HepG2 (cell line): Measurements from ENCODE around the gene CACNA1G. TPM values are rescaled to one million over a fixed set of nuclear protein-coding genes. Genes with fewer than 3 reads are reported as not detected.

Source experiments
- ATAC-seq: fragments of 200-7000 bp; cut with Tn5 transposase; 3 replicates; pipeline ENCODE4 v1.9.1; 2020; ENCODE audit warnings: mild to moderate bottlenecking, moderate library complexity
- BruUV-seq: library from RNA; stranded (reverse); fragments of 400-500 nt; replicated peaks from 2 replicates; lab custom pipeline; 2021; lab: Mats Ljungman, UMichigan
- CTCF ChIA-PET: fragments of 300-600 bp; formaldehyde crosslinking; extraction: SDS; loops from one replicate; lab custom pipeline; 2021; ENCODE audit warnings: low total read pairs, inconsistent platforms, low intra/inter-chr PET ratio; lab: Yijun Ruan, JAX
- POLR2A ChIA-PET: fragments of 350-600 bp; sonication (Branson Sonifier 250); formaldehyde crosslinking; loops from one replicate; lab custom pipeline; 2020; ENCODE audit warnings: antibody characterized with exemption, inconsistent platforms; lab: Yijun Ruan, JAX
- DNase-seq: peaks from one replicate; pipeline ENCODE4 v3.0.0-alpha.2; 2015; ENCODE audit warnings: low spot score
- FAIRE-seq: peaks from 3 replicates; lab custom pipeline; 2011; peaks lifted over from hg19 to GRCh38; lab: Jason Lieb, UNC
- H2AFZ ChIP-seq: one replicate; pipeline ENCODE4 v1.6.1; 2011; ENCODE audit warnings: low read length, inconsistent platforms
- H3K27ac ChIP-seq: fragments of 300-600 bp; 3 replicates; pipeline ENCODE4 v1.8.0; 2011; ENCODE audit warnings: mixed run types, mild to moderate bottlenecking, mixed read lengths, low read length, inconsistent platforms; ENCODE audit not compliant: insufficient read depth; ENCODE audit errors: extremely low read length
- H3K27me3 ChIP-seq, 2 experiments: fragments of 200-600 bp in 1 of 2; 2 replicates in 1 of 2; 3 replicates in 1 of 2; pipeline versions ENCODE4 v1.6.0 to v1.8.0; 2011; ENCODE audit warnings: low read length in 2 of 2, mild to moderate bottlenecking in 2 of 2, moderate library complexity in 2 of 2, inconsistent platforms in 1 of 2; ENCODE audit not compliant: insufficient read depth in 2 of 2, control insufficient read depth in 1 of 2
- H3K36me3 ChIP-seq, 2 experiments: fragments of 200-600 bp in 1 of 2; replicated peaks in 1 of 2; 2 replicates in 1 of 2; 3 replicates in 1 of 2; pipeline versions ENCODE4 v1.5.1 to v1.8.0; 2011; ENCODE audit warnings: low read length in 2 of 2, inconsistent platforms in 1 of 2; ENCODE audit not compliant: insufficient read depth in 2 of 2, control insufficient read depth in 1 of 2
- H3K4me1 ChIP-seq: 2 replicates; pipeline ENCODE4 v1.5.1; 2012; ENCODE audit warnings: low read length, inconsistent platforms; ENCODE audit not compliant: insufficient read depth
- H3K4me2 ChIP-seq: 2 replicates; pipeline ENCODE4 v1.6.0; 2011; ENCODE audit warnings: low read depth, low read length, inconsistent platforms
- H3K4me3 ChIP-seq, 3 experiments: fragments of 200-600 bp in 1 of 3; sonication (generic), shearing (Covaris generic) in 1 of 3; replicated peaks in 1 of 3; 2 replicates each; pipeline ENCODE4 v1.5.1; 2011 to 2016; ENCODE audit warnings: low read length in 3 of 3, inconsistent platforms in 2 of 3, low read depth in 2 of 3, mild to moderate bottlenecking in 2 of 3, control low read depth in 1 of 3, mixed read lengths in 1 of 3; ENCODE audit not compliant: insufficient read depth in 1 of 3
- H3K79me2 ChIP-seq: one replicate; pipeline ENCODE4 v1.6.1; 2011; ENCODE audit warnings: low read length, inconsistent platforms; ENCODE audit not compliant: insufficient read depth
- H3K9ac ChIP-seq: 2 replicates; pipeline ENCODE4 v1.6.0; 2011; ENCODE audit warnings: mild to moderate bottlenecking, low read depth, low read length, inconsistent platforms; ENCODE audit not compliant: insufficient read depth
- H3K9me3 ChIP-seq: 2 replicates; pipeline ENCODE4 v1.5.1; 2012; ENCODE audit warnings: mild to moderate bottlenecking, low read length
- H4K20me1 ChIP-seq: 2 replicates; pipeline ENCODE4 v1.6.0; 2011; ENCODE audit warnings: inconsistent platforms, mild to moderate bottlenecking, low read length, moderate library complexity; ENCODE audit not compliant: insufficient read depth
- NFE2L1 ChIP-seq: sonication (generic); formaldehyde crosslinking; IDR thresholded peaks from 2 replicates; pipeline ENCODE4 v1.4.0; 2020; ENCODE audit warnings: missing genetic modification reagents, mild to moderate bottlenecking, borderline replicate concordance
- SRSF9 ChIP-seq: fragments of 200-400 bp; formaldehyde crosslinking; IDR thresholded peaks from 2 replicates; pipeline ENCODE4 v1.6.1; 2018; ENCODE audit warnings: borderline replicate concordance, mild to moderate bottlenecking, low read depth, low read length; ENCODE audit not compliant: insufficient read depth, poor library complexity, severe bottlenecking
- ZNF503 ChIP-seq: sonication (generic); formaldehyde crosslinking; IDR thresholded peaks from 2 replicates; pipeline ENCODE4 v1.4.0; 2020; ENCODE audit warnings: missing genetic modification reagents
- ZNF883 ChIP-seq: sonication (generic); formaldehyde crosslinking; IDR thresholded peaks from 2 replicates; pipeline ENCODE4 v1.5.1; 2020; ENCODE audit warnings: mild to moderate bottlenecking, missing genetic modification reagents; ENCODE audit errors: not compliant biosample characterization
- WGBS: methylation state at CpG from one replicate; pipeline ENCODE4 v1.1.6; 2017; ENCODE audit warnings: low lambda C conversion rate; 5-methylcytosine and 5-hydroxymethylcytosine counted together
- in situ Hi-C: cut with HindIII; loops from 2 replicates; pipeline ENCODE4 v1.10.0; 2017; ENCODE audit warnings: low pct_unique_long_range_greater_than_20kb; ENCODE audit not compliant: extremely low pct_ligation_motif_present
- intact Hi-C: fragments of 100-400 bp; cut with micrococcal nuclease; formaldehyde crosslinking; loops from one replicate; pipeline ENCODE4 v1.10.0; 2022; ENCODE audit not compliant: unreplicated experiment
- polyA plus RNA-seq, 8 experiments: library from polyadenylated mRNA; depleted of rRNA in 3 of 8; stranded (reverse) in 7 of 8; unstranded in 1 of 8; fragments of >200 nt; fragmentation: Illumina TruSeq in 4 of 8; extraction: Trizol in 4 of 8; gene quantifications; 2 replicates each; pipeline versions ENCODE4 v1.2.1 to v1.2.3, GENCODE V29; 2011 to 2016; ENCODE audit warnings: low read depth in 4 of 8, missing spikeins in 1 of 8, mixed read lengths in 1 of 8; ENCODE audit not compliant: insufficient read depth in 1 of 8
- total RNA-seq, 5 experiments: library from RNA; depleted of rRNA; stranded (reverse); fragments of >200 nt; fragmentation: Illumina TruSeq; extraction: Trizol; gene quantifications; 2 replicates each; pipeline ENCODE4 v1.2.3, GENCODE V29; 2016; ENCODE audit warnings: low read depth in 1 of 5
- TF ChIP-seq, protein P1 (sequence below): sonication (generic); formaldehyde crosslinking; IDR thresholded peaks from 2 replicates; pipeline ENCODE4 v1.4.0; 2020; ENCODE audit warnings: mild to moderate bottlenecking, missing genetic modification reagents

Gene CACNA1G
- total and polyA plus RNA-seq, 2 of the 13 experiments (the other 11 are each of a cell fraction or from before 2014, with no cell fraction given) = 0.02 TPM; not detected in 1

GRCh38 chr17:50609380-50610074 is 49.0 kb downstream of the CACNA1G start:
- no peak overlapping the region for H3K27ac ChIP-seq
- H2AFZ ChIP-seq = no peak overlapping the region
- FAIRE-seq (no peak), DNase-seq (no peak), ATAC-seq (no peak)
- in situ Hi-C loops (no loop called here), intact Hi-C loops (no loop called here)
- H3K4me2 ChIP-seq = no peak overlapping the region
- CTCF ChIA-PET = no interaction called here
- POLR2A ChIA-PET = interaction anchor here (0.6 kb wide), 1 partner anchor 13 kb away, joined by 3 read pairs; no protein-coding TSS in a partner anchor
- H3K4me1 ChIP-seq = peaks cover 9% of the 10 kb centered on the region
- no peak overlapping the region for H3K9ac ChIP-seq
- no peaks in the 10 kb centered on the region for H3K36me3 ChIP-seq
- H4K20me1 ChIP-seq = no peaks in the 10 kb centered on the region
- H3K27me3 ChIP-seq = peaks cover 33 to 93% of the 10 kb centered on the region in 2 experiments; a peak in 4 of 5 replicates
- H3K4me3 ChIP-seq = no peak overlapping the region
- TF ChIP-seq, protein P1, sequence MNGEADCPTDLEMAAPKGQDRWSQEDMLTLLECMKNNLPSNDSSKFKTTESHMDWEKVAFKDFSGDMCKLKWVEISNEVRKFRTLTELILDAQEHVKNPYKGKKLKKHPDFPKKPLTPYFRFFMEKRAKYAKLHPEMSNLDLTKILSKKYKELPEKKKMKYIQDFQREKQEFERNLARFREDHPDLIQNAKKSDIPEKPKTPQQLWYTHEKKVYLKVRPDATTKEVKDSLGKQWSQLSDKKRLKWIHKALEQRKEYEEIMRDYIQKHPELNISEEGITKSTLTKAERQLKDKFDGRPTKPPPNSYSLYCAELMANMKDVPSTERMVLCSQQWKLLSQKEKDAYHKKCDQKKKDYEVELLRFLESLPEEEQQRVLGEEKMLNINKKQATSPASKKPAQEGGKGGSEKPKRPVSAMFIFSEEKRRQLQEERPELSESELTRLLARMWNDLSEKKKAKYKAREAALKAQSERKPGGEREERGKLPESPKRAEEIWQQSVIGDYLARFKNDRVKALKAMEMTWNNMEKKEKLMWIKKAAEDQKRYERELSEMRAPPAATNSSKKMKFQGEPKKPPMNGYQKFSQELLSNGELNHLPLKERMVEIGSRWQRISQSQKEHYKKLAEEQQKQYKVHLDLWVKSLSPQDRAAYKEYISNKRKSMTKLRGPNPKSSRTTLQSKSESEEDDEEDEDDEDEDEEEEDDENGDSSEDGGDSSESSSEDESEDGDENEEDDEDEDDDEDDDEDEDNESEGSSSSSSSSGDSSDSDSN (CRISPR knock-in tag) = no peak
- TF ChIP-seq ZNF883 (CRISPR knock-in tag) = no peak
- no peaks in the 10 kb centered on the region for H3K9me3 ChIP-seq
- no TSS peak for BruUV-seq
- 39% methylated on average over 14 of the region's 24 CpGs for WGBS
- H3K79me2 ChIP-seq = no peaks in the 10 kb centered on the region

DNA sequence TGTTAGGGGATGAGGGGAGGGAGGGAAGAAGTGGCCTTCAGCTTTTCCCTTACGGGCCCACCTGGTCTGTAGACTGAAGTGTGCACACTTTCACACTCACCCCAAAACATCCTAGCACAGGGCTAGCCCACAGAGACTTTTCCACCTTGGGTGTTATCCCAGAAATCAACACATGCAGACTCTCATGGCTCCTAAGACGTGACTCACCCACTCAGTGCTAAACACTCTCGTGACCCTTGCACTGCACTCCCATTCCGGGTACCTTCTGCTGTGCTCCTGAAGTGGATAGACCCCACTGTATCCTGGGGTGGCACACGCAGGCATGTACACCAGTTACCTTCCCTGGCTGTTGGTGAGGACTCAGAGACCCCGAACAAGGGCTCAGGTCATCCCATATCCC is 51.1 kb downstream of the CACNA1G start:
- no peak overlapping the region for H3K9ac ChIP-seq
- no peaks in the 10 kb centered on the region for H4K20me1 ChIP-seq
- no peaks in the 10 kb centered on the region for H3K79me2 ChIP-seq
- no peaks in the 10 kb centered on the region for H3K9me3 ChIP-seq
- FAIRE-seq (no peak), DNase-seq (no peak), ATAC-seq (no peak; the same call in 2 of the 3 replicates)
- no peaks in the 10 kb centered on the region for H3K36me3 ChIP-seq
- H3K27ac ChIP-seq = no peak overlapping the region
- intact Hi-C loops (no loop called here), in situ Hi-C loops (no loop called here)
- H3K4me2 ChIP-seq = no peak overlapping the region
- no peak overlapping the region for H2AFZ ChIP-seq
- H3K27me3 ChIP-seq = peaks cover 29 to 91% of the 10 kb centered on the region in 2 experiments; a peak in 4 of 5 replicates
- H3K4me3 ChIP-seq = no peak overlapping the region
- ChIA-PET CTCF (no interaction called here), POLR2A (no interaction called here)
- TF ChIP-seq NFE2L1 (CRISPR knock-in tag) = no peak
- no peak for TF ChIP-seq ZNF503 (CRISPR knock-in tag)
- TF ChIP-seq SRSF9 = no peak
- no TSS peak for BruUV-seq
- H3K4me1 ChIP-seq = peaks cover 9% of the 10 kb centered on the region
- 18% methylated on average over 5 of the region's 6 CpGs for WGBS
